Breast epithelium (tissue), 4 donors: ENCODE results near the gene KLF8. TPM values are rescaled to one million over a fixed set of nuclear protein-coding genes. Genes with fewer than 3 reads are reported as not detected.
A peak's percentile ranks its signal among the peaks of the same experiment; 100 is the strongest.
"Not testable (repeated sequence)": the region's sequence is repeated elsewhere in the genome, so short reads cannot be mapped to it uniquely, and the experiment has no call there.

Source experiments
- DNase-seq, 2 donors: peaks; one replicate each; pipeline ENCODE4 v3.0.0-alpha.2; 2019; ENCODE audit warnings: low spot score in 2 of 2
- H3K27ac ChIP-seq, 2 donors: fragments of 200-600 bp; sonication (generic) in 1 of 2; one replicate each; pipeline ENCODE4 v1.5.1; 2016 to 2019; ENCODE audit warnings: mild to moderate bottlenecking in 1 of 2
- H3K27me3 ChIP-seq, 2 donors: fragments of 200-600 bp; sonication (generic) in 1 of 2; one replicate each; pipeline versions ENCODE4 v1.5.1 to v1.6.0; 2017 to 2019; ENCODE audit warnings: control low read depth in 1 of 2, mild to moderate bottlenecking in 1 of 2
- H3K36me3 ChIP-seq: fragments of 200-600 bp; one replicate; pipeline ENCODE4 v1.5.1; 2019
- H3K4me1 ChIP-seq, 2 donors: fragments of 200-600 bp; sonication (generic); one replicate each; pipeline ENCODE4 v1.5.1; 2016 to 2019; ENCODE audit warnings: control low read depth in 1 of 2
- H3K4me3 ChIP-seq, 3 donors: fragments of 200-600 bp; sonication (generic); 1 replicate in 2 of 3; 2 replicates in 1 of 3; pipeline ENCODE4 v1.5.1; 2016 to 2019; ENCODE audit warnings: mild to moderate bottlenecking in 3 of 3, moderate library complexity in 2 of 3
- H3K9me3 ChIP-seq, 2 donors: fragments of 200-600 bp; sonication (generic) in 1 of 2; one replicate each; pipeline ENCODE4 v1.5.1; 2016 to 2019; ENCODE audit warnings: control low read depth in 1 of 2
- POLR2A ChIP-seq: fragments of 450-650 bp; IDR thresholded peaks from one replicate; pipeline ENCODE4 v1.6.1; 2016; ENCODE audit warnings: antibody characterized with exemption, mild to moderate bottlenecking, moderate library complexity
- POLR2AphosphoS5 ChIP-seq, 3 donors: sonication (generic); formaldehyde crosslinking; IDR thresholded peaks; one replicate each; pipeline ENCODE4 v1.6.1; 2017; ENCODE audit warnings: antibody characterized with exemption in 3 of 3
- intact Hi-C: fragments of 100-400 bp; cut with DNase I; formaldehyde crosslinking; loops from one replicate; pipeline ENCODE4 v1.15.1; 2023; ENCODE audit warnings: low total_unique reads
- total RNA-seq, 3 donors: library from RNA; depleted of rRNA; stranded (reverse); fragments of >200 nt; gene quantifications; one replicate each; pipeline ENCODE4 v1.1.0, GENCODE V29; 2016
- TF ChIP-seq, protein P1 (sequence below), 3 donors: fragments of 450-650 bp; IDR thresholded peaks; one replicate each; pipeline ENCODE4 v1.5.1; 2016 to 2017; ENCODE audit warnings: antibody characterized with exemption in 3 of 3, mild to moderate bottlenecking in 3 of 3, moderate library complexity in 3 of 3

KLF8 gene
- total RNA-seq, result 10 to 100 TPM; 23.6 to 27.4 (median 25.4) TPM

DNA sequence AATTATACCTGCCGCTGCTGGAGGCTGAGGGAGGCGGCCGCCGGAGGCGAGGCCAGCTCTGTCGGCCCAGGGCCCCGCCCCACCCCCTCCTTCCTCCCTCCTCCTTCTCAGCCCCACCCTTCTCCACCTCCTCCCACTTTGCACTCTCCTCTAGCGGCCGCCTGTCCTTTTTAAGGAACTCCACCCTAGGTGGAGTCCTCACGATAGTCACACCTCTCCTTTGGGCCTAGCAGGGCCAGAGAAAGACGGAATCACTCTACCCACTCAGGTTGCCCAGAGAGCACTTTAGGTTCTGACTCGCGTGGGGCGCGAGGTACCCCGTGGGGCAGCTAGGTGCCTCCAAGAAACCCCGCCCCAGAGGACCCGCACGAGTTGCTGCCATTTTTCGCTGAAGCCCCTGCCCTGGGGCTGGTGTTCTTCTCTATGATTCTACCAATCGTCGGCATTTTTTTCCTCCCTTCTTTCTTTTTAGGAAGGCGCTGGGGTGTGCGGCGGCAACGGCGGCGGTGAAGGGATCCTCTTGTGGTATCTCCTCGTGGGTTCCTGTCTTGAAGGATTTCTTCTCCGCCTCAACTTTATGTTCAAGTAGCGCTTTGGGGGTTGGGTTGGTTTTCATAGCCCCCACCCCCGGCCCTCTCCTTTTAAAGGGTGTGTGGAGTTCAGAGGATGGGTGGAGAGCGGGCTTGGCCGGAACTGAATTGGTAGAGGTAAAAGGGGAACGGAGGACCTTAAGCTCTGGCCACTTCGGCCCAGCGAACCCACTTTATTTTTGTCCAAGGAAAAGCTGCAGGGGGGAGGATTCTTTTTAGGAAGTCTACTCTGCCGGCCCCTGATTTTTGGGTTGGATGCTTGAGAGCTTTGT, at the start of gene KLF8:
Gene KLF8 (plus strand): TSS at position 136 of the 862 bp plus-strand sequence. CDS start 979 bp downstream, outside the sequence.
- H3K27ac ChIP-seq, result peak within 1 kb of the TSS; percentile 82 to 91
- H3K4me1 ChIP-seq, result no peaks in the 10 kb centered on the region
- no peaks in the 10 kb centered on the region for H3K36me3 ChIP-seq
- peak within 1 kb of the TSS; percentile 50 to 68 (median 54) for H3K4me3 ChIP-seq
- H3K27me3 ChIP-seq, result peaks cover 0 to 36% of the 10 kb centered on the region in 2 donors
- TF ChIP-seq POLR2A (no peak), POLR2AphosphoS5 (IDR thresholded peaks at IDR 0.05) (peak in 2 of 3 donors; percentile 12 to 58)
- TF ChIP-seq, protein P1, sequence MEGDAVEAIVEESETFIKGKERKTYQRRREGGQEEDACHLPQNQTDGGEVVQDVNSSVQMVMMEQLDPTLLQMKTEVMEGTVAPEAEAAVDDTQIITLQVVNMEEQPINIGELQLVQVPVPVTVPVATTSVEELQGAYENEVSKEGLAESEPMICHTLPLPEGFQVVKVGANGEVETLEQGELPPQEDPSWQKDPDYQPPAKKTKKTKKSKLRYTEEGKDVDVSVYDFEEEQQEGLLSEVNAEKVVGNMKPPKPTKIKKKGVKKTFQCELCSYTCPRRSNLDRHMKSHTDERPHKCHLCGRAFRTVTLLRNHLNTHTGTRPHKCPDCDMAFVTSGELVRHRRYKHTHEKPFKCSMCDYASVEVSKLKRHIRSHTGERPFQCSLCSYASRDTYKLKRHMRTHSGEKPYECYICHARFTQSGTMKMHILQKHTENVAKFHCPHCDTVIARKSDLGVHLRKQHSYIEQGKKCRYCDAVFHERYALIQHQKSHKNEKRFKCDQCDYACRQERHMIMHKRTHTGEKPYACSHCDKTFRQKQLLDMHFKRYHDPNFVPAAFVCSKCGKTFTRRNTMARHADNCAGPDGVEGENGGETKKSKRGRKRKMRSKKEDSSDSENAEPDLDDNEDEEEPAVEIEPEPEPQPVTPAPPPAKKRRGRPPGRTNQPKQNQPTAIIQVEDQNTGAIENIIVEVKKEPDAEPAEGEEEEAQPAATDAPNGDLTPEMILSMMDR (IDR thresholded peaks at IDR 0.05), result no peak
- intact Hi-C loops, result no loop called here
- no peaks in the 10 kb centered on the region for H3K9me3 ChIP-seq
- DNase-seq, result peak; percentile 43 to 55

DNA sequence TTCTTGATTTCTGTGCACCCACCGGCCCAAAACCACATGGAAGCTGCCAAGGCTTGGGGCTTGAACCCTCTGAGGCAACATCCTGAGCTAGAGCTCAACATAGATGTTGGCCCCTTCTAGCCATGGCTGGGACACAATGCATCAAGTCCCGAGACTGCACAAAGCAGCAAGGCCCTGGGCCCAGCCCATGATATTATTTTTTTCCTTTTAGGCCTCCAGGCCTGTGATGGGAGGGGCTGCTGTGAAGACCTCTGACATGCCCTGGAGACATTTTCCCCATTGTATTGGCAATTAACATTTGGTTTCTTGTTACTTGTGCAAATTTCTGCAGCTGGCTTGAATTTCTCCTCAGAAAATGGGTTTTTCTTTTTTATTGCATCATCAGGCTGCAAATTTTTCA, 25.2 kb upstream of the KLF8 start:
- not testable (repeated sequence) for H3K27ac ChIP-seq
- H3K9me3 ChIP-seq, result peaks cover 4 to 19% of the 10 kb centered on the region in 2 donors

DNA sequence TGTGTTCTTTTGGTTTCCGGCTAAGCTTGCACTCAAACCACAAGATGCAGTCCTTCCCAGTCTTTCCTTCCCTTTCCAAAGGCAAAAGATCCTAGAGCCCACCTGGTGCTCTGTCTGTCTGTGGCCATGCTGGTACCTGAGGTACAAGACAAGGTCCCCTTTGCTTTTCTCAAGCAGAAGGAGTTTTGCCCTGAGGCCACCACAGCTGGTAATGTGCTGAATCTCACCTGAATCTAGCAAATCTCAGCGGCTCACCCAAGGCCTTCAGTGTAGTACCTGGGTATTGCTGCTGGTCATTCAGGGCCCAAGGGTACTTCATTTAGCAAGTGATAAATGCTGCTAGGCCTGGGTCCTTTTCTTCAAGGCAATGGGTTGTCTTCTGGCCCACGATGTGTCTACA, 20.5 kb upstream of the KLF8 start:
- H3K9me3 ChIP-seq, result peaks cover 6 to 11% of the 10 kb centered on the region in 2 donors
- intact Hi-C loops, result no loop called here
- peaks cover 0 to 11% of the 10 kb centered on the region in 2 donors for H3K27me3 ChIP-seq
- no peak overlapping the region for H3K27ac ChIP-seq
- TF ChIP-seq POLR2AphosphoS5 (IDR thresholded peaks at IDR 0.05) (no peak), POLR2A (no peak)
- TF ChIP-seq, protein P1 (IDR thresholded peaks at IDR 0.05), result no peak
- H3K4me3 ChIP-seq, result no peak overlapping the region
- H3K4me1 ChIP-seq, result no peaks in the 10 kb centered on the region
- H3K36me3 ChIP-seq, result no peaks in the 10 kb centered on the region
- DNase-seq, result no peak

More for the DNA sequence above, 25.2 kb upstream of the KLF8 start:
- H3K4me3 ChIP-seq, H3K4me1 ChIP-seq, H3K36me3 ChIP-seq, H3K27me3 ChIP-seq, intact Hi-C loops, DNase-seq: not testable (repeated sequence)

DNA sequence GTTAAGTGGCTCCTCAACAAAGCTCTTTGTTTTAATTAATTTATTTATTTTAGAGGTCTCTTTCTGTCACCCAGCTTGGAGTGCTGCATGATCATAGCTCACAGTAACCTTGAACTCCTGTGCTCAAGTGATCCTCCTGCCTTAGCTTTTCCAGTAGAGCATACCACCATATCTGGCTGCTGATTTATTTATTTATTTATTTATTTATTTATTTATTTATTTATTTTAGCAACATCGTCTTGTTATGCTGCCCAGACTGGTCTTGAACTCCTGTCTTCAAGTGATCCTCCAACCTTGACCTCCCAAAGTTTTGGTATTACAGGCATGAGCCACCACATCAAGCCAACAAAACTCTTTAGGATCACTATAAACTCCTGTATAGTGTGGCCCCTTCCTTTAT, 15.8 kb upstream of the KLF8 start:
- peaks cover 6 to 8% of the 10 kb centered on the region in 2 donors for H3K9me3 ChIP-seq
- no peaks in the 10 kb centered on the region for H3K36me3 ChIP-seq
- no peak overlapping the region for H3K4me3 ChIP-seq
- TF ChIP-seq, protein P1 (IDR thresholded peaks at IDR 0.05), result no peak
- no peak for TF ChIP-seq POLR2A
- TF ChIP-seq POLR2AphosphoS5 (IDR thresholded peaks at IDR 0.05), result no peak
- H3K4me1 ChIP-seq, result no peaks in the 10 kb centered on the region
- H3K27ac ChIP-seq, result no peak overlapping the region
- intact Hi-C loops, result no loop called here
- DNase-seq, result no peak
- peaks cover 0 to 22% of the 10 kb centered on the region in 2 donors for H3K27me3 ChIP-seq

DNA sequence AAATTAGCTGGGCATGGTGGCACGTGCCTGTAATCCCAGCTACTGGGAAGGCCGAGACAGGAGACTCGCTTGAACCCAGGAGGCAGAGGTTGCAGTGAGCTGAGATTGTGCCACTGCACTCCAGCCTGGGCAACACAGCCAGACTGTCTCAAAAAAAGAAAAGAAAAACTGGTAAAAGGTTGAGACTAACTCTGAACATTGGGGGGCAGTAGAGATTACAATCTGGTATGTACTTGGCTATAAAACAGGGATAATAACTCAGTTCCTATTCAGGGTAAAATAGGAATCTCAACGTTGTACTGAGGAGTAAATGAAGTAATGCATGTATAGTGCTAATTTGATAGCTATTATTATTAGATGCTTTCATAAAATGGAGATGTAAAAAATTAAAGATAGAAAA, 12.5 kb upstream of the KLF8 start:
- H3K9me3 ChIP-seq, result peaks cover 0 to 9% of the 10 kb centered on the region in 2 donors
- no peak overlapping the region for H3K4me3 ChIP-seq
- peaks cover 0 to 23% of the 10 kb centered on the region in 2 donors for H3K27me3 ChIP-seq
- no peaks in the 10 kb centered on the region for H3K4me1 ChIP-seq
- no peak for DNase-seq
- no peak overlapping the region for H3K27ac ChIP-seq
- intact Hi-C loops, result no loop called here
- H3K36me3 ChIP-seq, result no peaks in the 10 kb centered on the region
- no peak for TF ChIP-seq POLR2AphosphoS5 (IDR thresholded peaks at IDR 0.05)
- TF ChIP-seq POLR2A, result no peak
- TF ChIP-seq, protein P1 (IDR thresholded peaks at IDR 0.05), result no peak
